Naive thymus-derived CD4-positive, alpha-beta T cell (primary cell): ENCODE results near the gene ZNF366. TPM values are rescaled to one million over a fixed set of nuclear protein-coding genes. Genes with fewer than 3 reads are reported as not detected.

Source experiments
- ATAC-seq: fragments of 150-1000 bp; cut with Tn5 transposase; 2 replicates; pipeline ENCODE4 v1.10.0; 2021; ENCODE audit warnings: mild to moderate bottlenecking, moderate library complexity
- CTCF ChIA-PET: fragments of 350-600 bp; sonication (Branson Sonifier 250); formaldehyde crosslinking; loops from one replicate; lab custom pipeline; 2021; ENCODE audit warnings: antibody characterized with exemption; lab: Charles Lee
- POLR2A ChIA-PET: fragments of 350-600 bp; sonication (Branson Sonifier 250); formaldehyde crosslinking; loops from one replicate; lab custom pipeline; 2021; ENCODE audit warnings: antibody characterized with exemption, inconsistent platforms; lab: Charles Lee
- DNase-seq, 9 donors: peaks; one replicate each; pipeline versions ENCODE4 v3.0.0 to v3.0.0-alpha.2; 2020 to 2022; ENCODE audit warnings: mixed read lengths in 1 of 9
- H3K27ac ChIP-seq: one replicate; pipeline ENCODE4 v1.7.0; 2013; ENCODE audit warnings: mild to moderate bottlenecking, low read depth, low read length, moderate library complexity
- H3K27me3 ChIP-seq, 2 donors: one replicate each; pipeline ENCODE4 v1.7.0; 2013; ENCODE audit warnings: low read length in 2 of 2, mild to moderate bottlenecking in 2 of 2, moderate library complexity in 2 of 2; ENCODE audit not compliant: control insufficient read depth in 2 of 2, insufficient read depth in 2 of 2
- H3K36me3 ChIP-seq, 3 experiments: 1 replicate in 2 of 3; 2 replicates in 1 of 3; pipeline ENCODE4 v1.7.0; 2013; ENCODE audit warnings: low read length in 3 of 3, mild to moderate bottlenecking in 3 of 3, moderate library complexity in 1 of 3; ENCODE audit not compliant: insufficient read depth in 3 of 3, control insufficient read depth in 2 of 3
- H3K4me1 ChIP-seq, 2 donors: one replicate each; pipeline ENCODE4 v1.7.0; 2013; ENCODE audit warnings: low read length in 2 of 2, mild to moderate bottlenecking in 2 of 2, moderate library complexity in 1 of 2; ENCODE audit not compliant: control insufficient read depth in 2 of 2, insufficient read depth in 2 of 2
- H3K4me3 ChIP-seq: 2 replicates; pipeline ENCODE4 v1.7.0; 2013; ENCODE audit warnings: mild to moderate bottlenecking, low read length
- H3K9me3 ChIP-seq, 3 experiments: 1 replicate in 2 of 3; 2 replicates in 1 of 3; pipeline ENCODE4 v1.7.0; 2013; ENCODE audit warnings: low read length in 3 of 3; ENCODE audit not compliant: control insufficient read depth in 2 of 3
- H3K27ac Mint-ChIP-seq, 9 donors: one replicate each; pipeline ENCODE4 v1.8.0; 2020 to 2022; ENCODE audit warnings: mixed read lengths in 9 of 9, mild to moderate bottlenecking in 8 of 9, moderate library complexity in 5 of 9, inconsistent platforms in 2 of 9
- H3K27me3 Mint-ChIP-seq, 5 donors: one replicate each; pipeline ENCODE4 v1.8.0; 2021 to 2022; ENCODE audit warnings: mixed read lengths in 5 of 5, mild to moderate bottlenecking in 1 of 5
- H3K36me3 Mint-ChIP-seq, 5 donors: one replicate each; pipeline ENCODE4 v1.8.0; 2020 to 2022; ENCODE audit warnings: mixed read lengths in 5 of 5, mild to moderate bottlenecking in 3 of 5, inconsistent platforms in 1 of 5
- H3K4me1 Mint-ChIP-seq, 7 donors: one replicate each; pipeline ENCODE4 v1.8.0; 2020 to 2022; ENCODE audit warnings: mixed read lengths in 7 of 7, mild to moderate bottlenecking in 3 of 7, inconsistent platforms in 1 of 7
- H3K4me3 Mint-ChIP-seq, 10 donors: one replicate each; pipeline ENCODE4 v1.8.0; 2020 to 2022; ENCODE audit warnings: mild to moderate bottlenecking in 10 of 10, mixed read lengths in 10 of 10, moderate library complexity in 6 of 10, inconsistent platforms in 2 of 10
- H3K9me3 Mint-ChIP-seq, 11 donors: one replicate each; pipeline ENCODE4 v1.8.0; 2020 to 2022; ENCODE audit warnings: mixed read lengths in 11 of 11, mild to moderate bottlenecking in 4 of 11, inconsistent platforms in 1 of 11, moderate library complexity in 1 of 11
- intact Hi-C, 2 donors: fragments of 100-400 bp; cut with micrococcal nuclease; formaldehyde crosslinking; loops; one replicate each; pipeline ENCODE4 v1.15.1; 2023
- polyA plus RNA-seq, 2 donors: library from polyadenylated mRNA; unstranded; fragments of 300-500 nt; fragmentation: Illumina TruSeq; gene quantifications; one replicate each; pipeline ENCODE4 v1.2.3, GENCODE V29; 2021
- total RNA-seq, 6 experiments: library from RNA in 5 of 6; stranded (reverse) in 5 of 6; gene quantifications; 1 replicate in 5 of 6; 2 replicates in 1 of 6; pipeline ENCODE4 v1.2.3 and lab custom pipeline; 2021 to 2026

Gene ZNF366
- total and polyA plus RNA-seq, 7 experiments from 2014 or later: 0.11 to 1.1 (median 0.19) TPM; not detected in 4

DNA sequence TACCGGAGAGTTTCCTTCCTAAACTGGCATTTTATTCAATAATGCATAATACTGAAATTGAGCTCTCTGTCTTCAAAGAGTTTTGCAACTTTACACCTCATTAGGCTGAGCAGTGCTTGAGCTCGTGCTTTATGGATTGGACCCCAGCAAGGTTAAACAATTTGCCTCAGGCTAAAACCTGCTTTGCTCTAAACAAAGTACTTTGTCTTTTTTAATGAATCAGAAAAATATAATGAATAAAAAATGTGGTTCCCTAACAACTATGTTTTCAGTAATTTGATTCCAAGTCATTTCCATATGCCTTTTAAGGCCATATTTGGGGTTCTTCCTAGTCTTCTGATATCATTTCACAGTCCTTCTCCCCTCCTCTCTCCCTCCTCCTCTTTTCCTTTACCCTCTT is 20.0 kb downstream of the ZNF366 start:
- ChIA-PET POLR2A (no interaction called here), CTCF (no interaction called here)
- H3K27me3 ChIP-seq: no peaks in the 10 kb centered on the region
- no peak overlapping the region for H3K27ac ChIP-seq
- intact Hi-C loops: no loop called here
- Mint-ChIP-seq H3K27me3 (peaks cover 0 to 15% (median 13%) of the 10 kb centered on the region in 5 donors), H3K4me3 (no peak overlapping the region), H3K9me3 (peaks cover 0 to 2% (median 0%) of the 10 kb centered on the region in 11 donors), H3K27ac (no peak overlapping the region), H3K4me1 (peaks cover 0 to 2% (median 0%) of the 10 kb centered on the region in 7 donors), H3K36me3 (no peaks in the 10 kb centered on the region)
- no peaks in the 10 kb centered on the region for H3K9me3 ChIP-seq
- H3K36me3 ChIP-seq: no peaks in the 10 kb centered on the region
- no peak overlapping the region for H3K4me3 ChIP-seq
- no peaks in the 10 kb centered on the region for H3K4me1 ChIP-seq
- ATAC-seq: no peak
- DNase-seq: no peak

DNA sequence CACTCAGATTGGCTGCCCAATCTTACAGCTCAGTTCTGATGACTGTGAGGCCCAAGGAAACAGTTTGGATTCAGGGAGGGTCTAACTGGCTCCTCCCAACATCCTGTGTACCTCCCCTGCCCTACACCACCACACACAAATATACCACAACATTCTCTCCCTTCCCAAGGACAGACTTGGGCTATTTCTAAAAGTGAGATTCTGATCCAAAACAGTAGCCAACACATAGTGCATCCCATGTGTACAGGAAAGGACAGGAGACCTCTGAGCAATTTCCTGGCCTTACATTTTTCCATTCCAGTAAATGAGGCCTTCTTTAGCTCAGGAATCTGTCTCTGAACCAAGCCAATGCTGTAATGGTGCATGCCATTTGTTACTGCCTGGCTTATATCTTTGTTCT is 20.8 kb downstream of the ZNF366 start:
- Histone ChIP-seq H3K4me3 (no peak overlapping the region), H3K36me3 (no peaks in the 10 kb centered on the region), H3K9me3 (no peaks in the 10 kb centered on the region), H3K27me3 (no peaks in the 10 kb centered on the region), H3K4me1 (no peaks in the 10 kb centered on the region), H3K27ac (no peak overlapping the region)
- intact Hi-C loops: no loop called here
- Mint-ChIP-seq H3K9me3 (peaks cover 0 to 2% (median 0%) of the 10 kb centered on the region in 11 donors), H3K27ac (no peak overlapping the region), H3K4me3 (no peak overlapping the region), H3K27me3 (peaks cover 0 to 17% (median 13%) of the 10 kb centered on the region in 5 donors), H3K36me3 (no peaks in the 10 kb centered on the region), H3K4me1 (peaks cover 0 to 2% (median 0%) of the 10 kb centered on the region in 7 donors)
- DNase-seq (no peak), ATAC-seq (no peak)
- ChIA-PET CTCF (no interaction called here), POLR2A (no interaction called here)

DNA sequence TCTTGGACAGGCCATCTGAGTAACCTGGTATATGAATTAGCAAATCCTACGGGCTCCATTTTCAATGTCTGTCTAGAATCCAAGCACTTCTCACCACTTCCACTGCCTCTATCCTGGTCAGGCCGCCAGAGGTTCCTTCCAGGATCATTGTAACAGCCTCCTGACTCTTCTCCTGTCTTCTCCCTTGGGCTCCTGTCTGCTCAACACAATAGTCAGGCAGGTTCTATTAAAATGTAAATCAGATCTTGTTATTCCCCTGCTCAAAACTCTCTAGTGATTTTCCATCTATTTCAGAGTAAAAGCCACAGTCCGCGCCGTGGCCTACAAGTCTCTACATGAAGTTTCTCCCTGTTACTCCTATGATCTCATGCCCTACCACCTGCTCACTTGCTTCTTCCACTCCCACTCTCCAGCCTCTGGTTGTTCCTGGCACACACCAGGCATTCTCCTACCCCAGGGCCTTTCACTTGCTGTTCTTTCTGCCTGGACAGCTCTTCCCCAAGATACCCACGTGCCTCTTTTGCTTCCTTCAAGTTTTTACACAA is 21.7 kb downstream of the ZNF366 start:
- intact Hi-C loops: no loop called here
- DNase-seq (no peak), ATAC-seq (no peak)
- no peak overlapping the region for H3K4me3 Mint-ChIP-seq
- CTCF ChIA-PET: interaction anchor here (0.6 kb wide), 1 partner anchor 360 kb away, joined by 3 read pairs; no protein-coding TSS in a partner anchor
- H3K36me3 Mint-ChIP-seq: no peaks in the 10 kb centered on the region
- Histone ChIP-seq H3K4me1 (no peaks in the 10 kb centered on the region), H3K9me3 (no peaks in the 10 kb centered on the region), H3K4me3 (no peak overlapping the region), H3K36me3 (no peaks in the 10 kb centered on the region), H3K27ac (no peak overlapping the region), H3K27me3 (no peaks in the 10 kb centered on the region)
- no peak overlapping the region for H3K27ac Mint-ChIP-seq
- H3K27me3 Mint-ChIP-seq: peaks cover 0 to 14% (median 10%) of the 10 kb centered on the region in 5 donors
- POLR2A ChIA-PET: no interaction called here
- H3K4me1 Mint-ChIP-seq: peaks cover 0 to 2% (median 0%) of the 10 kb centered on the region in 7 donors
- peaks cover 0 to 2% (median 0%) of the 10 kb centered on the region in 11 donors for H3K9me3 Mint-ChIP-seq

DNA sequence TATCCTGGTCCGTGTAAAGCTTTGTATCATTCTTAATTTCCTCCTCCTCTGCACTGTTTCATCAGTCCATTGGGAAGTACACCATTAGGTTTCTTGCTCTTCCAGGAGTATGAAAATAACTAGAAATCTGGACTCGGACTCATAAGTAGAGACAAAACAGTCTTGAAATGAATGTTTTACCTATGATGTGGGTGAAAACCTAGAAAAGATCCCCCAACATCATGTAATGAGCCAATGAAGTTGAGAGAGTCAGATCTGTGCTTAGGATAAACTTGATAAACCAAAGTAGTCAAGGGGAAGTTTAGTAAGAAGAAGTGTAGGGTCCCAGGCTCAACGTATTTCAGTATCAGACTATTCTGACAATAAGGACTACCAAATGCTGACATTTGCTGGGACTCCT is 25.2 kb downstream of the ZNF366 start:
- H3K4me1 Mint-ChIP-seq: no peaks in the 10 kb centered on the region
- Histone ChIP-seq H3K27me3 (no peaks in the 10 kb centered on the region), H3K36me3 (no peaks in the 10 kb centered on the region), H3K9me3 (no peaks in the 10 kb centered on the region), H3K4me3 (no peak overlapping the region), H3K4me1 (no peaks in the 10 kb centered on the region), H3K27ac (no peak overlapping the region)
- no peaks in the 10 kb centered on the region for H3K36me3 Mint-ChIP-seq
- intact Hi-C loops: no loop called here
- H3K9me3 Mint-ChIP-seq: peaks cover 0 to 2% (median 0%) of the 10 kb centered on the region in 11 donors
- CTCF ChIA-PET: no interaction called here
- DNase-seq (no peak), ATAC-seq (no peak)
- H3K27me3 Mint-ChIP-seq: peaks cover 0 to 19% (median 13%) of the 10 kb centered on the region in 5 donors
- no peak overlapping the region for H3K27ac Mint-ChIP-seq
- H3K4me3 Mint-ChIP-seq: no peak overlapping the region
- POLR2A ChIA-PET: no interaction called here

DNA sequence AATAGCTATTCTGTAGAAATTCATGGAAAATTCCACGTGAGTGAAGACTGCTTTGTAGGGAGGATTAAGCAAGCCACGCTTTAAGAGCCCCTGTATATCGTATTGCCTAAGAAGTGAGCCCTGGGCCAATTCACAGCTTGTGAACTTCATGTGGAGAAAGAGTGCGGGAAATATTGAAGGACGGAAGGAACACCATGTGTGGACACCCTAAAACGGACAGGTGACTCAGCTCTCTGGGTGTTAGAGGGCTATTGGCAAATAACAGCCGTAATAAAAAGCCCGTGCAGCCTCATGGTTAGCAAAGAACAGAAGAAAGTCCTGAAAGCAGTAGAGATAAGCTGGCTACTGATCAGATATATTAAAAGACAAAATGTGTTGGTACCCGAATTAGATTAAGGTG is 26.4 kb downstream of the ZNF366 start:
- H3K36me3 ChIP-seq: no peaks in the 10 kb centered on the region
- POLR2A ChIA-PET: no interaction called here
- no peaks in the 10 kb centered on the region for H3K4me1 Mint-ChIP-seq
- H3K27ac Mint-ChIP-seq: no peak overlapping the region
- CTCF ChIA-PET: no interaction called here
- no peak for DNase-seq
- H3K36me3 Mint-ChIP-seq: no peaks in the 10 kb centered on the region
- no peaks in the 10 kb centered on the region for H3K4me1 ChIP-seq
- H3K27me3 ChIP-seq: no peaks in the 10 kb centered on the region
- H3K9me3 Mint-ChIP-seq: no peaks in the 10 kb centered on the region
- no peak for ATAC-seq
- H3K27me3 Mint-ChIP-seq: peaks cover 3 to 24% (median 15%) of the 10 kb centered on the region in 5 donors
- no peak overlapping the region for H3K4me3 ChIP-seq
- no peak overlapping the region for H3K4me3 Mint-ChIP-seq
- intact Hi-C loops: no loop called here
- H3K27ac ChIP-seq: no peak overlapping the region
- no peaks in the 10 kb centered on the region for H3K9me3 ChIP-seq

DNA sequence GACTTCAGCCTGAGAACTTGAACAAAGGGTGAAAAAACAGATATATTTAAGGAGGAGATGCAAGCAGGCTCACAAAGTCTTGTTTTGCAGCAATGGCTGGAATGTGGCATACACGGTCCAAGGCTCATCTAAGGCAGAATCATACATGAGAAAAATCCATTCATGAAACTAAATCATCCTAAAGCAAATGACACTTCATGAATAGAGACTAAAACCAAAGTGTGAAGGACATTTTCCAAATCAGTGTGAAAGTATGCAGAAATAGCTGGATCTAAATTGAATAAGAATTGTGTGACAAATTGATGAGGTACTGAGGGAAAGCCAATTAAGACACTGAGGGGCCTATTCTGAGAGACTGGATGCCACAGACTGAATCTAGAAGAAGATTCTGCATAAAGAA is 27.3 kb downstream of the ZNF366 start:
- ATAC-seq (no peak), DNase-seq (no peak)
- H3K36me3 ChIP-seq: no peaks in the 10 kb centered on the region
- intact Hi-C loops: no loop called here
- H3K4me3 Mint-ChIP-seq: no peak overlapping the region
- no peaks in the 10 kb centered on the region for H3K36me3 Mint-ChIP-seq
- H3K27me3 Mint-ChIP-seq: peaks cover 6 to 25% (median 21%) of the 10 kb centered on the region in 5 donors
- H3K27ac Mint-ChIP-seq: no peak overlapping the region
- H3K4me3 ChIP-seq: no peak overlapping the region
- H3K4me1 ChIP-seq: no peaks in the 10 kb centered on the region
- POLR2A ChIA-PET: no interaction called here
- CTCF ChIA-PET: no interaction called here
- no peaks in the 10 kb centered on the region for H3K27me3 ChIP-seq
- no peaks in the 10 kb centered on the region for H3K9me3 Mint-ChIP-seq
- no peaks in the 10 kb centered on the region for H3K9me3 ChIP-seq
- no peaks in the 10 kb centered on the region for H3K4me1 Mint-ChIP-seq
- H3K27ac ChIP-seq: no peak overlapping the region

DNA sequence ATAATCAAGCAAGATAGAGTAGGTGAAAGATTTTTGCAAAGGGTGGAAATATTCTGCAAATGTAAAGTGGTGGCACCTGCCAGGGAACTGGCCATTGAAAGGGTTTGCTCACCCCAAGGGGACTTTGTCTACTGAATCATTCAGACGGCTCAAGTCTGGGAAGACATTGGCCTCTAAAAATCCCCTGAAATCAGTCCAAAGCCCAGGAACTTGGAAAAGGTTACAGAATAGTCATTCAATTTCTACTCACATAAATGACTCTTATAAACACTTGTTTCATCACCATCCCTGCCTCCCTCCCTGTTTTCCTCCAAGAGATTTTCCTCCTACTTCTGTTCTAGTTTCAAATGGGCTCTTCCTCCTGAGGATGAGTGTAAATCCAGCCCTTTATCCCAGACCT is 28.5 kb downstream of the ZNF366 start:
- H3K27ac ChIP-seq: no peak overlapping the region
- Mint-ChIP-seq H3K4me1 (no peaks in the 10 kb centered on the region), H3K27me3 (peaks cover 9 to 28% (median 23%) of the 10 kb centered on the region in 5 donors), H3K4me3 (no peak overlapping the region), H3K27ac (no peak overlapping the region), H3K36me3 (no peaks in the 10 kb centered on the region), H3K9me3 (peaks cover 0 to 1% (median 0%) of the 10 kb centered on the region in 11 donors)
- CTCF ChIA-PET: no interaction called here
- no peaks in the 10 kb centered on the region for H3K27me3 ChIP-seq
- intact Hi-C loops: no loop called here
- no peaks in the 10 kb centered on the region for H3K36me3 ChIP-seq
- ATAC-seq (no peak), DNase-seq (no peak)
- H3K4me3 ChIP-seq: no peak overlapping the region
- H3K4me1 ChIP-seq: no peaks in the 10 kb centered on the region
- no peaks in the 10 kb centered on the region for H3K9me3 ChIP-seq
- POLR2A ChIA-PET: no interaction called here
